GM12872 (cell line): Measurements from ENCODE around the gene NCR1.

Experiments used
- TF ChIP-seq, protein P1 (sequence below): IDR thresholded peaks from 3 replicates; pipeline ENCODE4 v1.5.1; 2011; ENCODE audit warnings: low read depth, mild to moderate bottlenecking, low read length, moderate library complexity; ENCODE audit not compliant: insufficient read depth

The NCR1 gene

DNA sequence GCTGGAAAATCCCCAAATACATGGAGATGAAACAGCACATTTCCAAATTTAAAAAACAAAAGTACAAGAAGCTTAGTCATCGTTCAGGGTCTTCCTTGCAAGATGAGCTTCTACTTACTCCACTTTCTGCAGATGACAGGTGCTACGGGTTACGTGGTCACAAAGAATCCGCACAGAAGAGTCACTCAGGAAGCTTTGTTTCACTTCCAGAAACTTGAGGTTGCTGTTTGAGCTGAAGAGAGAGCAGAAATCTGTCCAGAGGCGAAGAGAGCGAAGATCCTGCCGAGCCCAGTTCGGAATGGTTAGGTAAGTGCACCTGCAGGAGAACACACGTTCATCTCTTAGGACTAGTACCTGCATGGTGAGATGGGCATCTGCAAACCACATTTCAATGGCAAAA is 32.0 kb downstream of the NCR1 start:
- TF ChIP-seq, protein P1, sequence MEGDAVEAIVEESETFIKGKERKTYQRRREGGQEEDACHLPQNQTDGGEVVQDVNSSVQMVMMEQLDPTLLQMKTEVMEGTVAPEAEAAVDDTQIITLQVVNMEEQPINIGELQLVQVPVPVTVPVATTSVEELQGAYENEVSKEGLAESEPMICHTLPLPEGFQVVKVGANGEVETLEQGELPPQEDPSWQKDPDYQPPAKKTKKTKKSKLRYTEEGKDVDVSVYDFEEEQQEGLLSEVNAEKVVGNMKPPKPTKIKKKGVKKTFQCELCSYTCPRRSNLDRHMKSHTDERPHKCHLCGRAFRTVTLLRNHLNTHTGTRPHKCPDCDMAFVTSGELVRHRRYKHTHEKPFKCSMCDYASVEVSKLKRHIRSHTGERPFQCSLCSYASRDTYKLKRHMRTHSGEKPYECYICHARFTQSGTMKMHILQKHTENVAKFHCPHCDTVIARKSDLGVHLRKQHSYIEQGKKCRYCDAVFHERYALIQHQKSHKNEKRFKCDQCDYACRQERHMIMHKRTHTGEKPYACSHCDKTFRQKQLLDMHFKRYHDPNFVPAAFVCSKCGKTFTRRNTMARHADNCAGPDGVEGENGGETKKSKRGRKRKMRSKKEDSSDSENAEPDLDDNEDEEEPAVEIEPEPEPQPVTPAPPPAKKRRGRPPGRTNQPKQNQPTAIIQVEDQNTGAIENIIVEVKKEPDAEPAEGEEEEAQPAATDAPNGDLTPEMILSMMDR: no peak

DNA sequence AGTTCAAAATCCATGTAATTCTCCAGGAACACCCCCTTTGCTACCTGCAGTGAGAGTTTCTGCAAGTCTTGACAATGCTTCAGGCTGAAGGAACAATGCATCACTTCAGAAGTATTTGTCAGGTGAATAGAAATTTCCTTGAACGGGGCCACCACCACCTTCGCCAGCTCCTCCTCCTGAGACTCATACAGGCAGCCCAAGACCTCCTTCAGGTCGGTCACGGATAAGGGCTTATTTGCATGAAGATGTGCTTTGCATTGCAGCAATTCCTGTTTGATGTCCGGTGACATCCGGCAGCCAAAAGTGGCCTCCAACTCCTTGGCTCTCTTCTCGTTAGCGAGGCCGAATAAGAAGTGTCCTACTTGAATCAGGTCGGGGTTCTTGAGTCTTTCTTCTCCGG is 33.0 kb downstream of the NCR1 start:
- TF ChIP-seq, protein P1: no peak

DNA sequence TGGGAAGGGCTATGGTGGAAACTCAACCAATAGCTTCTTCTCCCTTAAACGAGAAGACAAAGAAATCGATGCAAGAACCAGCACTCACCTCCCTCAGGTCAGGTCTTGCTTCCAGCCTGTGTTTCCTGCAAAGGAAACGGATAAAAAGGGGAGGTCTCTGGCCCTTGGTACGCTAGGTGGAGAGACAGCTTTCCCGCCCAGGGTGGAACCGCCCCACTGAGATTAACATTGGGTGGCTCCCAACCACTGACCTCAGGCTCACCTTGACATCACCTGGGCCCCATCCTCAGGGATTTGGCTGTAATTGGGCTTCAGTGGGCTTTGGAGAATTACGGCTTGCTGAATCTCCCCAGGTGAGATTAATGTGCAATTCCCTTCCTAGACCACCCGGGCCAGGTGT is 41.4 kb downstream of the NCR1 start, which contains the start of gene NLRP7:
TSS of gene NLRP7 (minus strand) at position 150 of the 400 bp plus-strand sequence.
- TF ChIP-seq, protein P1: no peak

DNA sequence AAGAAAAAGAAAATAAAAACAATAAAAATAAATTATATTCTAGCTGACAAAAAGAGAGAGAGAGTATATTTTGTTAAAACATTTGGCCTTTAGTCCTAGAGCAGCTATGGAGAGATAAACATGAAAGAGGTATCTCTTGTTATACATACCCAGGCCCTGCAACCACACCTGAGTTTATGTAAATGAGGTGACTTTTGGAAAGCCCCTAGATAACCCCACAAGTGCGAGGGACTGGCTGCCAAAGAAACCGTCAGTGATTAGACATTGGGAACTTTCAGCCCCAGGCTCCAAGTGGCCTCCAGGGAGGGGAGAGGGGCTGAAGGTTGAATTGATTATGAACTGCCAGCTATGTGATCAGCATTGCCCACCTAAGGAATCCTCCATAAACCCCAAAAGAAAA is 43.5 kb downstream of the NCR1 start:
- TF ChIP-seq, protein P1: no peak

DNA sequence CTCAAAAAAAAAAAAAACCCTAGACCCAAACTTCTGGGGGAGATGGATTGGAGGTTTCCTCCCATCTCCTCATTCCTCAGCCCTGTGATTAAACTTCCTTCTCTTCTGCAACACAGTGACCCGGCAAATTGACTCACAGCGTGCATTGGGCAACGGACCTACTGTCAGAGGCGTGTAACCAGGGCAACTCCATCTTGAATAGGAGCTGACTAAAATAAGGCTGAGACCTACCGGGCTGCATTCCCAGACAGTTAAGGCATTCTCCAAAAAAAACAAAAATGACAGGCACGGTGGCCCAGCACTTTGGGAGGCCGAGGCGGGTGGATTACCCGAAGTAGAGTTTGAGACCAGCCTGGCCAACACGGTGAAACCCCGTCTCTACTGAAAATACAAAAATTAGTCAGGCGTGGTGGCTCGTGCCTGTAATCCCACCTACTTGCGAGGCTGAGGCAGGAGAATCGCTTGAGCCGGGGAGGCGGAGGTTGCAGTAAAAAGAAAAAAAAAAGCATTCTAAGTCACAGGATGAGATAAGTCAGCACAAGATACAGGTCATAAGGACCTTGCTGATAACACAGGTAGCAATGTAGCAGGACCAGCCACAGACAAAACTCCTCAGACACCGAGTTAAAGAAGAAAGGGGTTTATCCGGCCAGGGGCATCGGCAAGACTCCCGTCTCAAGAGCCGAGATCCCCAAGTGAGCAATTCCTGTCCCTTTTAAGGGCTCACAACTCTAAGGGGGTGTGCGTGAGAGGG is 46.8 kb downstream of the NCR1 start:
- TF ChIP-seq, protein P1: no peak

DNA sequence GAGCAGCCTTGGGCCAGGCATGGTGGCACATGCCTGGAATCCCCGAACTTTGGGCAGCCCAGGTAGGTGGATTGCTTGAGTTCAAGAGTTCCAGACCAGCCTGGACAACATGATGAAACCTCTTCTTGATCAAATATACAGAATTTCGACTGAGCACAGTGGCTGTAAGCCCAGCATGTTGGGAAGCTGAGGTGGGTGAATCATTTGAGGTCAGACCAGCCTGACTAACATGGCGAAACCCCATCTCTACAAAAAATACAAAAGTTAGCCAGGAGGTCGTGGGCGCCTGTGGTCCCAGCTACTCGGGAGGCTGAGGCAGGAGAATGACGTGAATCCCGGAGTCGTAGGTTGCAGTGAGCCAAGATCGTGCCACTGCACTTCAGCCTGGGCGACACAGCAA is 49.4 kb downstream of the NCR1 start:
- TF ChIP-seq, protein P1: no peak

DNA sequence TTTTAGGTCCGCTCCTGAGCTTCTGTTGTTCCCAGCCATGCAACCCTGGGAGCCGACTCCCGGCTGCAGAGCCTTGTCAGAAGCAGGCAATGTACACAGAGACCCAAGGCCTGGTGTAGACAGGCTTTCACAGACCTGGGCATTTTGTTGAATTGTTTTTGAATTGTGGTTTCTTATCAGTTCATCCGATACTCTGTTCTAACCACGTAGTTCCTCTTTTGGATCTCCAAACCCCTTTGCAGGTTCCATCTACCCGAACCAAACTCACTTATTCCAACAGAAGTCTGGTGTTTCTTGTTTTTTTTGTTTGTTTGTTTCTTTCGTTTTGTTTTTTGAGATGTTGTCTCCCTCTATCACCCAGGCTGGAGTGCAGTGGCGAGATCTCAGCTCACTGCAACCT is 53.9 kb downstream of the NCR1 start:
- TF ChIP-seq, protein P1: no peak
